Naive thymus-derived CD4-positive, alpha-beta T cell (primary cell): ENCODE results near the gene MCHR2. TPM values are rescaled to one million over a fixed set of nuclear protein-coding genes. Genes with fewer than 3 reads are reported as not detected.

Experiments used
- ATAC-seq: fragments of 150-1000 bp; cut with Tn5 transposase; 2 replicates; pipeline ENCODE4 v1.10.0; 2021; ENCODE audit warnings: mild to moderate bottlenecking, moderate library complexity
- CTCF ChIA-PET: fragments of 350-600 bp; sonication (Branson Sonifier 250); formaldehyde crosslinking; loops from one replicate; lab custom pipeline; 2021; ENCODE audit warnings: antibody characterized with exemption; lab: Charles Lee
- POLR2A ChIA-PET: fragments of 350-600 bp; sonication (Branson Sonifier 250); formaldehyde crosslinking; loops from one replicate; lab custom pipeline; 2021; ENCODE audit warnings: antibody characterized with exemption, inconsistent platforms; lab: Charles Lee
- DNase-seq, 9 donors: peaks; one replicate each; pipeline versions ENCODE4 v3.0.0 to v3.0.0-alpha.2; 2020 to 2022; ENCODE audit warnings: mixed read lengths in 1 of 9
- H3K27ac ChIP-seq: one replicate; pipeline ENCODE4 v1.7.0; 2013; ENCODE audit warnings: mild to moderate bottlenecking, low read depth, low read length, moderate library complexity
- H3K27me3 ChIP-seq, 2 donors: one replicate each; pipeline ENCODE4 v1.7.0; 2013; ENCODE audit warnings: low read length in 2 of 2, mild to moderate bottlenecking in 2 of 2, moderate library complexity in 2 of 2; ENCODE audit not compliant: control insufficient read depth in 2 of 2, insufficient read depth in 2 of 2
- H3K36me3 ChIP-seq, 3 experiments: 1 replicate in 2 of 3; 2 replicates in 1 of 3; pipeline ENCODE4 v1.7.0; 2013; ENCODE audit warnings: low read length in 3 of 3, mild to moderate bottlenecking in 3 of 3, moderate library complexity in 1 of 3; ENCODE audit not compliant: insufficient read depth in 3 of 3, control insufficient read depth in 2 of 3
- H3K4me1 ChIP-seq, 2 donors: one replicate each; pipeline ENCODE4 v1.7.0; 2013; ENCODE audit warnings: low read length in 2 of 2, mild to moderate bottlenecking in 2 of 2, moderate library complexity in 1 of 2; ENCODE audit not compliant: control insufficient read depth in 2 of 2, insufficient read depth in 2 of 2
- H3K4me3 ChIP-seq: 2 replicates; pipeline ENCODE4 v1.7.0; 2013; ENCODE audit warnings: mild to moderate bottlenecking, low read length
- H3K9me3 ChIP-seq, 3 experiments: 1 replicate in 2 of 3; 2 replicates in 1 of 3; pipeline ENCODE4 v1.7.0; 2013; ENCODE audit warnings: low read length in 3 of 3; ENCODE audit not compliant: control insufficient read depth in 2 of 3
- H3K27ac Mint-ChIP-seq, 9 donors: one replicate each; pipeline ENCODE4 v1.8.0; 2020 to 2022; ENCODE audit warnings: mixed read lengths in 9 of 9, mild to moderate bottlenecking in 8 of 9, moderate library complexity in 5 of 9, inconsistent platforms in 2 of 9
- H3K27me3 Mint-ChIP-seq, 5 donors: one replicate each; pipeline ENCODE4 v1.8.0; 2021 to 2022; ENCODE audit warnings: mixed read lengths in 5 of 5, mild to moderate bottlenecking in 1 of 5
- H3K36me3 Mint-ChIP-seq, 5 donors: one replicate each; pipeline ENCODE4 v1.8.0; 2020 to 2022; ENCODE audit warnings: mixed read lengths in 5 of 5, mild to moderate bottlenecking in 3 of 5, inconsistent platforms in 1 of 5
- H3K4me1 Mint-ChIP-seq, 7 donors: one replicate each; pipeline ENCODE4 v1.8.0; 2020 to 2022; ENCODE audit warnings: mixed read lengths in 7 of 7, mild to moderate bottlenecking in 3 of 7, inconsistent platforms in 1 of 7
- H3K4me3 Mint-ChIP-seq, 10 donors: one replicate each; pipeline ENCODE4 v1.8.0; 2020 to 2022; ENCODE audit warnings: mild to moderate bottlenecking in 10 of 10, mixed read lengths in 10 of 10, moderate library complexity in 6 of 10, inconsistent platforms in 2 of 10
- H3K9me3 Mint-ChIP-seq, 11 donors: one replicate each; pipeline ENCODE4 v1.8.0; 2020 to 2022; ENCODE audit warnings: mixed read lengths in 11 of 11, mild to moderate bottlenecking in 4 of 11, inconsistent platforms in 1 of 11, moderate library complexity in 1 of 11
- intact Hi-C, 2 donors: fragments of 100-400 bp; cut with micrococcal nuclease; formaldehyde crosslinking; loops; one replicate each; pipeline ENCODE4 v1.15.1; 2023
- polyA plus RNA-seq, 2 donors: library from polyadenylated mRNA; unstranded; fragments of 300-500 nt; fragmentation: Illumina TruSeq; gene quantifications; one replicate each; pipeline ENCODE4 v1.2.3, GENCODE V29; 2021
- total RNA-seq, 6 experiments: library from RNA in 5 of 6; stranded (reverse) in 5 of 6; gene quantifications; 1 replicate in 5 of 6; 2 replicates in 1 of 6; pipeline ENCODE4 v1.2.3 and lab custom pipeline; 2021 to 2026

MCHR2 gene
- total and polyA plus RNA-seq, 7 experiments from 2014 or later, result not detected

GRCh38 chr6:99967052-99967451 lies 27.0 kb downstream of the MCHR2 start:
- no peak overlapping the region for H3K27ac Mint-ChIP-seq
- Histone ChIP-seq H3K27me3 (no peaks in the 10 kb centered on the region), H3K36me3 (no peaks in the 10 kb centered on the region), H3K9me3 (no peaks in the 10 kb centered on the region), H3K4me1 (no peaks in the 10 kb centered on the region), H3K4me3 (no peak overlapping the region), H3K27ac (no peak overlapping the region)
- no peaks in the 10 kb centered on the region for H3K27me3 Mint-ChIP-seq
- H3K9me3 Mint-ChIP-seq, result peaks cover 0 to 4% (median 0%) of the 10 kb centered on the region in 11 donors
- H3K4me1 Mint-ChIP-seq, result no peaks in the 10 kb centered on the region
- ChIA-PET POLR2A (no interaction called here), CTCF (no interaction called here)
- no peak overlapping the region for H3K4me3 Mint-ChIP-seq
- intact Hi-C loops, result no loop called here
- ATAC-seq (no peak), DNase-seq (no peak)
- H3K36me3 Mint-ChIP-seq, result no peaks in the 10 kb centered on the region

GRCh38 chr6:99960027-99960426 lies 34.0 kb downstream of the MCHR2 start:
- no peak for DNase-seq

DNA sequence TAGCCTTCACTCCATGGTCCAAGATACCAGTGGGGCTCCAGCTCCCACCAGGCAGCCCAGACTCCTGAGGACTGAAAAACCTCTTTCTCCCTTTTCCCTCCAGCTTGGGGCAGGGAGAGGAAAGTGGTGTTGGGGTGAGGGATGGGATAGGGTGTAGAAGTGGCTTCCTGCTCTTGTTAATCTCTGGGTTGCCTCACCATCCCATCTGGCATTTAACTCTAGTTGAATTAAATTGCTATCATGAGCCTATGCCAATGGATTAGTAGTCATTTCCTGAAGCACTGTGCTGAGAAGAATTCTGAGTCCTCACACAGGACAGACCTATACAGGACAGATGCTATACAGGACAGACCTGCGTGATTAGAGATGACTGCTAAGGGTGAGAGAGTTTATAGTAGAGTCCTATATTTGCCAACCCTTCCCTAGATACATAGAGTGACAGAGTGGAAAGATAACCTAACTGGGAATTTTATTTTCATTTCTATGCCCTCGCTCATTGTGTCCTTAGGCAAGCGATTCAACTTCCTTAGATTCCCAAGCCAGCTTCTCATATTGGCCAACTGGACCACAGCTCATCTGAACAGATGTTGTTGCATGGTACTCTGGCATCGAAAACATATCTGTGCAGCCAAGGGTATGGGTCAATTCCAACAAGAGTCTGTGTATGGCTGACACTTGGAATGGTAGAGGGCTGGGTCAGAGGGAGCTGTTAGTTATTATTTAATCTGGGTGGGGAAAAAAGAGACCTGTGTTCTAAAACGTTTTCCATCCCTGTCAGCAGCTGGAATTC lies 42.8 kb downstream of the MCHR2 start:
- POLR2A ChIA-PET, result no interaction called here
- CTCF ChIA-PET, result no interaction called here
- Histone ChIP-seq H3K27ac (no peak overlapping the region), H3K27me3 (no peaks in the 10 kb centered on the region), H3K4me3 (no peak overlapping the region), H3K9me3 (no peaks in the 10 kb centered on the region), H3K4me1 (no peaks in the 10 kb centered on the region), H3K36me3 (no peaks in the 10 kb centered on the region)
- Mint-ChIP-seq H3K27ac (no peak overlapping the region), H3K27me3 (peaks cover 0 to 15% (median 0%) of the 10 kb centered on the region in 5 donors), H3K4me3 (no peak overlapping the region), H3K4me1 (no peaks in the 10 kb centered on the region), H3K9me3 (peaks cover 0 to under 1% (median 0%) of the 10 kb centered on the region in 11 donors), H3K36me3 (no peaks in the 10 kb centered on the region)
- DNase-seq (no peak), ATAC-seq (no peak)
- intact Hi-C loops, result no loop called here

More at GRCh38 chr6:99960027-99960426, 34.0 kb downstream of the MCHR2 start:
- Histone ChIP-seq H3K4me1 (no peaks in the 10 kb centered on the region), H3K4me3 (no peak overlapping the region), H3K27me3 (no peaks in the 10 kb centered on the region), H3K9me3 (peaks cover 0 to 14% (median 0%) of the 10 kb centered on the region in 3 experiments), H3K36me3 (no peaks in the 10 kb centered on the region), H3K27ac (no peak overlapping the region)
- no peaks in the 10 kb centered on the region for H3K4me1 Mint-ChIP-seq
- peaks cover 0 to 5% (median 0%) of the 10 kb centered on the region in 5 donors for H3K27me3 Mint-ChIP-seq
- CTCF ChIA-PET, result no interaction called here
- H3K36me3 Mint-ChIP-seq, result peaks cover 0 to 4% (median 0%) of the 10 kb centered on the region in 5 donors
- no peak overlapping the region for H3K27ac Mint-ChIP-seq
- intact Hi-C loops, result no loop called here
- peaks cover 4 to 37% (median 14%) of the 10 kb centered on the region in 11 donors for H3K9me3 Mint-ChIP-seq
- POLR2A ChIA-PET, result no interaction called here
- ATAC-seq, result no peak
- no peak overlapping the region for H3K4me3 Mint-ChIP-seq

DNA sequence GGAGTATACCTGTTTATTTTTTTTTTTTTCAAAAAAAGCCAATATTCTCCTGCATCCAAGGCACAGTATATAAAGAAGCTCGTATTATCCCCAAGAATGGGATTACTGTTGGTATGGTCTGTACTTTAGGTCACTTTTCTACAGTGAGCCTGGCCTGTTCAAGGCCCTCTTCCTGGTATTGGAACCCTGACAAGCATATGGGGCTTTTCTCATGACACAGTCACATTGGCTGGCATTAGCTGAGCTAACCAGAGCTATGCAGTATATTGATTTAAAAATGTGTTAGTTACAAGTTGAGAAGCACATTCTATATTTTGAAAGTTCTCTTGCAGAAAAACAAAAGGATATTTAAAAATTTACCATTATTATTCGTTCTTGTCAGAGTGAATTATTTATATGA lies 48.0 kb downstream of the MCHR2 start:
- ChIA-PET POLR2A (no interaction called here), CTCF (no interaction called here)
- Mint-ChIP-seq H3K36me3 (no peaks in the 10 kb centered on the region), H3K9me3 (peaks cover 0 to 4% (median 0%) of the 10 kb centered on the region in 11 donors), H3K27me3 (peaks cover 0 to 27% (median 23%) of the 10 kb centered on the region in 5 donors), H3K27ac (no peak overlapping the region), H3K4me1 (peaks cover 0 to 2% (median 0%) of the 10 kb centered on the region in 7 donors), H3K4me3 (no peak overlapping the region)
- Histone ChIP-seq H3K27me3 (no peaks in the 10 kb centered on the region), H3K27ac (no peak overlapping the region), H3K36me3 (no peaks in the 10 kb centered on the region), H3K9me3 (no peaks in the 10 kb centered on the region), H3K4me3 (no peak overlapping the region), H3K4me1 (no peaks in the 10 kb centered on the region)
- intact Hi-C loops, result no loop called here
- no peak for DNase-seq
- ATAC-seq, result no peak

GRCh38 chr6:99943846-99944245 lies 50.2 kb downstream of the MCHR2 start:
- Histone ChIP-seq H3K9me3 (no peaks in the 10 kb centered on the region), H3K36me3 (no peaks in the 10 kb centered on the region), H3K27ac (no peak overlapping the region), H3K4me3 (no peak overlapping the region), H3K27me3 (no peaks in the 10 kb centered on the region), H3K4me1 (no peaks in the 10 kb centered on the region)
- Mint-ChIP-seq H3K4me3 (no peak overlapping the region), H3K27ac (no peak overlapping the region), H3K9me3 (peaks cover 0 to 8% (median 0%) of the 10 kb centered on the region in 11 donors), H3K4me1 (peaks cover 0 to 2% (median 0%) of the 10 kb centered on the region in 7 donors), H3K36me3 (no peaks in the 10 kb centered on the region), H3K27me3 (peaks cover 0 to 41% (median 29%) of the 10 kb centered on the region in 5 donors)
- intact Hi-C loops, result no loop called here
- POLR2A ChIA-PET, result no interaction called here
- CTCF ChIA-PET, result no interaction called here
- ATAC-seq, result no peak
- no peak for DNase-seq

DNA sequence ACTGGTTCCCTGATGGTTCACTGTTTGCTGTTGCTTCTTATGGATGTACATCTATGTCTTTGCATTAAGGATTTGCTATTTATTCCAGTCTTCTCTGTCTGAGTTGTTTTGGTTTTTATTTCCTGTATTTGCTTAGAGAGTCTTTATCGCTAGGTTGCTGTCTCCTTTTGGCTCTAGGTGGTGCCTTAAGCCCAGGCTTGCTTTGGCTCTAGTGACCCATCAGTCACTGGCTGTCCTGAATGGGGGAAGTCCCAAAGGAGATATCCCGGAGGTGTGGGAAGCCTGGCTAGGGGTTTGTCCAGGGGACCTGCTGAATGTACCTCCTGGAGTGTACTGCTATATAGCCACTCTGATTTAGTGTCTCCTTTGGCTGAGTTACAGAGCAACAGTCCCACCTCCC lies 53.4 kb downstream of the MCHR2 start:
- peaks cover 0 to 8% (median 2%) of the 10 kb centered on the region in 11 donors for H3K9me3 Mint-ChIP-seq
- no peaks in the 10 kb centered on the region for H3K9me3 ChIP-seq
- ChIA-PET POLR2A (no interaction called here), CTCF (no interaction called here)
- no peak overlapping the region for H3K27ac Mint-ChIP-seq
- H3K4me3 Mint-ChIP-seq, result no peak overlapping the region
- H3K27me3 ChIP-seq, result no peaks in the 10 kb centered on the region
- ATAC-seq (no peak), DNase-seq (no peak)
- H3K27me3 Mint-ChIP-seq, result peaks cover 0 to 54% (median 31%) of the 10 kb centered on the region in 5 donors
- H3K4me1 Mint-ChIP-seq, result peaks cover 0 to 2% (median 0%) of the 10 kb centered on the region in 7 donors
- H3K4me1 ChIP-seq, result no peaks in the 10 kb centered on the region
- no peaks in the 10 kb centered on the region for H3K36me3 Mint-ChIP-seq
- H3K27ac ChIP-seq, result no peak overlapping the region
- intact Hi-C loops, result no loop called here
- no peak overlapping the region for H3K4me3 ChIP-seq
- H3K36me3 ChIP-seq, result no peaks in the 10 kb centered on the region

DNA sequence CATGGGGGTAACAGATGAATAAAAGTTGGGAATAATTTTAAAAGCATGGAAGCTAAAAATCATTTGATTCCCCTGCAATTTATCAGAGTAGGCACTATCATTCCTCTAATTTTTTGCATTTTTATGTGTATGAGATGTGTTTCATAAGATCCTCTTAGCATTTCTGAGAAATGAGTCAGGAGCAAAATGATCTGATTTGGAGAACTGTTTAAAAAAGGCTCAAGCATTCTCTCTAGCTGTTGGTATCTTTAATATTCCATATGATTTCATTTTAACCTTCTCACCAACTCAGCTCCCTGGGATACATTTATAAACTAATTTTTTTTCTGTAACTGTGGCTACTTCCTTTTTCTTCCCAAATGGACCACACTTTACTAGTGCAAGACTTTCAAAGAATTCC lies 60.9 kb downstream of the MCHR2 start:
- POLR2A ChIA-PET, result no interaction called here
- Mint-ChIP-seq H3K36me3 (no peaks in the 10 kb centered on the region), H3K9me3 (peaks cover 0 to 8% (median 4%) of the 10 kb centered on the region in 11 donors), H3K4me1 (no peaks in the 10 kb centered on the region), H3K27me3 (peaks cover 0 to 15% (median 8%) of the 10 kb centered on the region in 5 donors), H3K27ac (no peak overlapping the region), H3K4me3 (no peak overlapping the region)
- H3K4me3 ChIP-seq, result no peak overlapping the region
- DNase-seq, result no peak
- H3K27me3 ChIP-seq, result no peaks in the 10 kb centered on the region
- no peak for ATAC-seq
- no peaks in the 10 kb centered on the region for H3K9me3 ChIP-seq
- no peaks in the 10 kb centered on the region for H3K36me3 ChIP-seq
- no peaks in the 10 kb centered on the region for H3K4me1 ChIP-seq
- CTCF ChIA-PET, result no interaction called here
- intact Hi-C loops, result no loop called here
- no peak overlapping the region for H3K27ac ChIP-seq
